Smooth muscle cell (in vitro differentiated cells): ENCODE data around the gene GTF2IRD1. TPM values are rescaled to one million over a fixed set of nuclear protein-coding genes. Genes with fewer than 3 reads are reported as not detected.

Source experiments
- DNase-seq: peaks from one replicate; lab custom pipeline; 2025; ENCODE audit not compliant: unreplicated experiment; lab: John Stamatoyannopoulos, UW
- H2AFZ ChIP-seq: fragments of 200-600 bp; sonication (generic); 2 replicates; pipeline ENCODE4 v1.6.0; 2016; ENCODE audit warnings: antibody characterized with exemption, low read depth, mild to moderate bottlenecking
- H3F3A ChIP-seq: fragments of 200-600 bp; sonication (generic); 2 replicates; pipeline ENCODE4 v1.6.0; 2017; ENCODE audit warnings: antibody characterized with exemption, low read depth
- H3K27ac ChIP-seq: fragments of 200-600 bp; sonication (generic); 2 replicates; pipeline ENCODE4 v1.5.1; 2016; ENCODE audit warnings: low read depth, mild to moderate bottlenecking
- H3K27me3 ChIP-seq: fragments of 200-600 bp; sonication (generic); 2 replicates; pipeline ENCODE4 v1.6.1; 2016; ENCODE audit warnings: low read depth, mild to moderate bottlenecking
- H3K36me3 ChIP-seq: fragments of 200-600 bp; sonication (generic); 2 replicates; pipeline ENCODE4 v1.5.1; 2016; ENCODE audit warnings: low read depth
- H3K4me1 ChIP-seq: fragments of 200-600 bp; sonication (generic); 2 replicates; pipeline ENCODE4 v1.5.1; 2016; ENCODE audit warnings: low read depth
- H3K4me2 ChIP-seq: fragments of 200-600 bp; sonication (generic); 2 replicates; pipeline ENCODE4 v1.6.0; 2016; ENCODE audit warnings: mild to moderate bottlenecking
- H3K4me3 ChIP-seq: fragments of 200-600 bp; sonication (generic); 2 replicates; pipeline ENCODE4 v1.5.1; 2016; ENCODE audit warnings: mild to moderate bottlenecking
- H3K79me2 ChIP-seq: fragments of 200-600 bp; sonication (generic); 2 replicates; pipeline ENCODE4 v1.6.0; 2016; ENCODE audit warnings: low read depth, mild to moderate bottlenecking
- H3K9ac ChIP-seq: fragments of 200-600 bp; sonication (generic); 2 replicates; pipeline ENCODE4 v1.6.0; 2016; ENCODE audit warnings: low read depth
- H3K9me3 ChIP-seq: fragments of 200-600 bp; sonication (generic); replicated peaks from 2 replicates; pipeline ENCODE4 v1.5.1; 2016; ENCODE audit warnings: low read depth
- H4K20me1 ChIP-seq: fragments of 200-600 bp; sonication (generic); 2 replicates; pipeline ENCODE4 v1.6.0; 2016; ENCODE audit warnings: low read depth
- WGBS: methylation state at CpG from one replicate; pipeline ENCODE4 v1.1.7; 2016; ENCODE audit warnings: low lambda C conversion rate; 5-methylcytosine and 5-hydroxymethylcytosine counted together
- polyA plus RNA-seq: library from polyadenylated mRNA; unstranded; fragments of >200 nt; fragmentation: Nextera tagmentation; extraction: Ambion mirVana; gene quantifications from 2 replicates; pipeline ENCODE4 v1.2.1, GENCODE V29; 2016
- total RNA-seq: library from RNA; depleted of rRNA; stranded (reverse); fragments of >200 nt; gene quantifications from 2 replicates; pipeline ENCODE4 v1.2.3, GENCODE V29; 2014
- TF ChIP-seq, protein P1 (sequence below): fragments of 200-600 bp; sonication (generic); IDR thresholded peaks from 2 replicates; pipeline ENCODE4 v1.5.1; 2017; ENCODE audit warnings: borderline replicate concordance, mild to moderate bottlenecking, antibody characterized with exemption; ENCODE audit not compliant: insufficient read depth, poor library complexity, severe bottlenecking

GTF2IRD1 gene
- total and polyA plus RNA-seq, 2 experiments from 2014 or later = 20.0 to 41.5 TPM

DNA sequence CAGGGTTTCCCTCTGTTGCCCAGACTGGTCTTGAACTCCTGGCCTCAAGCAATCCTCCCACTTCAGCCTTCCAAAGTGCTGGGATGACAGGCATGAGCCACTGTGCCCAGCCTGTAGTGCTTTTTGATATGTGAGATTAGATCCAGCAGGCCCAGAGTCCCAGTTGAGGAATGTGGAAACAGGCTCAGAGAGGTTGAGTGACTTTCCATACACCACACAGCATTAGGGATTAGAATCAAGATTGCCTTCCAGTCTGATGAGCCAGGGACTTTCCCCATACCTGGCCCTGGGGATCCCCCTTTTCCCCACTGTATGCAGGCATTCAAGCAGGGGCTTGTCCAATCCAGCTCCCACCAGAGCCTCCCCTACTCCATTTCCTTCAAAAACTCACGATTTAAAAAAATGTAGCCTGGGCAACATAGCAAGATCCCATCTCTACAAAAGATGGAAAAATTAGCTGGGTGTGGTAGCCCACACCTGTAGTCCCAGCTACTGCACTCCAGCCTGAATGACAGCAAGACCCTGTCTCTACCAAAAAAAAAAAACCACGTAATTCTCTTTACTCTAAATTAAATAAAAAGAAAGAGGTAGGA lies 128.8 kb downstream of the GTF2IRD1 start:
- TF ChIP-seq, protein P1, sequence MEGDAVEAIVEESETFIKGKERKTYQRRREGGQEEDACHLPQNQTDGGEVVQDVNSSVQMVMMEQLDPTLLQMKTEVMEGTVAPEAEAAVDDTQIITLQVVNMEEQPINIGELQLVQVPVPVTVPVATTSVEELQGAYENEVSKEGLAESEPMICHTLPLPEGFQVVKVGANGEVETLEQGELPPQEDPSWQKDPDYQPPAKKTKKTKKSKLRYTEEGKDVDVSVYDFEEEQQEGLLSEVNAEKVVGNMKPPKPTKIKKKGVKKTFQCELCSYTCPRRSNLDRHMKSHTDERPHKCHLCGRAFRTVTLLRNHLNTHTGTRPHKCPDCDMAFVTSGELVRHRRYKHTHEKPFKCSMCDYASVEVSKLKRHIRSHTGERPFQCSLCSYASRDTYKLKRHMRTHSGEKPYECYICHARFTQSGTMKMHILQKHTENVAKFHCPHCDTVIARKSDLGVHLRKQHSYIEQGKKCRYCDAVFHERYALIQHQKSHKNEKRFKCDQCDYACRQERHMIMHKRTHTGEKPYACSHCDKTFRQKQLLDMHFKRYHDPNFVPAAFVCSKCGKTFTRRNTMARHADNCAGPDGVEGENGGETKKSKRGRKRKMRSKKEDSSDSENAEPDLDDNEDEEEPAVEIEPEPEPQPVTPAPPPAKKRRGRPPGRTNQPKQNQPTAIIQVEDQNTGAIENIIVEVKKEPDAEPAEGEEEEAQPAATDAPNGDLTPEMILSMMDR = no peak
- no peak overlapping the region for H3K4me3 ChIP-seq
- 92% methylated on average over 2 of the region's 2 CpGs for WGBS
- no peak for DNase-seq
- peaks cover 15% of the 10 kb centered on the region for H3F3A ChIP-seq
- no peaks in the 10 kb centered on the region for H3K9me3 ChIP-seq
- H3K4me1 ChIP-seq = peaks cover 9% of the 10 kb centered on the region
- no peak overlapping the region for H3K9ac ChIP-seq
- no peak overlapping the region for H3K4me2 ChIP-seq
- no peak overlapping the region for H2AFZ ChIP-seq
- H3K79me2 ChIP-seq = no peaks in the 10 kb centered on the region
- no peaks in the 10 kb centered on the region for H3K27me3 ChIP-seq
- no peaks in the 10 kb centered on the region for H3K36me3 ChIP-seq
- no peaks in the 10 kb centered on the region for H4K20me1 ChIP-seq
- H3K27ac ChIP-seq = no peak overlapping the region

DNA sequence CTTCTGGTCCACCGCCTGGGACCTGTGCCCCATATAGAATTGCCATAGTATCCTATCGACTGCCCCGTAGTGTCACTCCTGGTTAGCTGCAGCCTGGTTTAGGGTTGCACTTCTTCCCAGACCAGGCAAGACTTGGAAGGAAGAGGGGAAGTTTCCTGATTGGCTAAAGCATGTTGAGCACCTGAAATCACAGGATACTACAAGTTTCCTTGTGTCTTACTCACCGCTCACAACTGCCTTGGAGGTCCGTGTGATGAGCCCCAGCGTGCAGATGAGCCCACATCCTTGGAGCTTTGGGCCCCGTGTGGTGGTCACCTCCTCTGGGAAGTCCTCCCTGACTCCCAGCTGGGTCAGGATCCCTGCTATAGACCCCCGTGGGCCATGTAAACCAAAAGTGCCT lies 129.9 kb downstream of the GTF2IRD1 start:
- no peak overlapping the region for H3K9ac ChIP-seq
- H3K4me3 ChIP-seq = no peak overlapping the region
- no peak for DNase-seq
- H3F3A ChIP-seq = peaks cover 15% of the 10 kb centered on the region
- no peaks in the 10 kb centered on the region for H3K36me3 ChIP-seq
- H2AFZ ChIP-seq = no peak overlapping the region
- no peak overlapping the region for H3K27ac ChIP-seq
- H3K79me2 ChIP-seq = no peaks in the 10 kb centered on the region
- H3K4me2 ChIP-seq = no peak overlapping the region
- 93% methylated on average over 8 of the region's 8 CpGs for WGBS
- H3K9me3 ChIP-seq = no peaks in the 10 kb centered on the region
- H4K20me1 ChIP-seq = no peaks in the 10 kb centered on the region
- TF ChIP-seq, protein P1 = no peak
- peaks cover 10% of the 10 kb centered on the region for H3K4me1 ChIP-seq
- H3K27me3 ChIP-seq = no peaks in the 10 kb centered on the region

DNA sequence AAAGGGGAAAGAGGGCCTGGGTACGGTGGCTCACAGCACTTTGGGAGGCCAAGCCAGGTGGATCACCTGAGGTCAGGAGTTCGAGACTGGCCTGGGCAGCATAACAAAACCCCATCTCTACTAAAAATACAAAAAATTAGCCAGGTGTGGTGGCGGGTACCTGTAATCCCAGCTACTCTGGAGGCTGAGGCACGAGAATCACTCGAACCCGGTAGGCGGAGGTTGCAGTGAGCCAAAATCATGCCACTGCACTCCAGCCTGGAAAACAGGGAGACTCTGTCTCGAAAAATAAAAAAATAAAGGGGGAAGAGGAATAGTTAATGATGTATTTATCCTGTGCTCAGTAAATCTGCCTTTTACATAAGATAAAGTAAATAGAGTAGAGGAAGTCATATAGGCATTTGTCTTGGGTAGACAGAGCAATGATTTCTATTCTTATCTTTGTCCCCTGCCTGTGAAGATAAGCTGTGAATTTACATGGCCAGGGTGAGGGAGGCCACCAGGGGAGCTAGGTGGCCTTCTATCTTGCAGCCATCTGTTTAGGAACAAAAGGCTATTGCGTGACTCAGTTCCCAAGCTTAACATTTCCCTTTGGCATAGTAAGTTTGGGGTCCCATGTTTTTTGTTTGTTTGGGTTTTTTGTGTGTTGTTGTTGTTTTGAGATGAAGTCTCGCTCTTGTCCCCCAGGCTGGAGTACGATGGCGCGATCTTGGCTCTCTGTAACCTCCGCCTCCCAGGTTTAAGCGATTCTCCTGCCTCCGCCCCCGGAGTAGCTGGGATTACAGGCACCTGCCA lies 130.7 kb downstream of the GTF2IRD1 start:
- Histone ChIP-seq H3K9me3 (no peaks in the 10 kb centered on the region), H3K27me3 (no peaks in the 10 kb centered on the region), H3F3A (peaks cover 15% of the 10 kb centered on the region), H3K79me2 (no peaks in the 10 kb centered on the region), H3K9ac (no peak overlapping the region), H2AFZ (no peak overlapping the region), H3K27ac (peak overlapping the region; percentile 7), H3K4me2 (no peak overlapping the region), H3K36me3 (no peaks in the 10 kb centered on the region), H3K4me3 (no peak overlapping the region), H3K4me1 (peaks cover 10% of the 10 kb centered on the region), H4K20me1 (no peaks in the 10 kb centered on the region)
- TF ChIP-seq, protein P1 = no peak
- DNase-seq = no peak
- 92% methylated on average over 17 of the region's 17 CpGs for WGBS
